Transverse colon (tissue), 4 donors: ENCODE results near the gene CEP162.

ENCODE experiments used
- EP300 ChIP-seq: sonication (generic); formaldehyde crosslinking; IDR thresholded peaks from one replicate; pipeline ENCODE4 v1.6.1; 2017; ENCODE audit warnings: antibody characterized with exemption, low read depth
- POLR2A ChIP-seq: fragments of 450-650 bp; IDR thresholded peaks from one replicate; pipeline ENCODE4 v1.6.1; 2016; ENCODE audit warnings: antibody characterized with exemption, mild to moderate bottlenecking, moderate library complexity
- POLR2AphosphoS5 ChIP-seq, 3 donors: sonication (generic); formaldehyde crosslinking; IDR thresholded peaks; one replicate each; pipeline ENCODE4 v1.6.1; 2016; ENCODE audit warnings: antibody characterized with exemption in 3 of 3
- TF ChIP-seq, protein P1 (sequence below), 5 experiments: fragments of 200-600 bp in 3 of 5; fragments of 450-650 bp in 2 of 5; sonication (generic) in 3 of 5; IDR thresholded peaks; 1 replicate in 2 of 5; 2 replicates in 3 of 5; pipeline ENCODE4 v1.5.1; 2016 to 2017; ENCODE audit warnings: antibody characterized with exemption in 5 of 5, inconsistent platforms in 3 of 5, mild to moderate bottlenecking in 2 of 5, moderate library complexity in 1 of 5

DNA sequence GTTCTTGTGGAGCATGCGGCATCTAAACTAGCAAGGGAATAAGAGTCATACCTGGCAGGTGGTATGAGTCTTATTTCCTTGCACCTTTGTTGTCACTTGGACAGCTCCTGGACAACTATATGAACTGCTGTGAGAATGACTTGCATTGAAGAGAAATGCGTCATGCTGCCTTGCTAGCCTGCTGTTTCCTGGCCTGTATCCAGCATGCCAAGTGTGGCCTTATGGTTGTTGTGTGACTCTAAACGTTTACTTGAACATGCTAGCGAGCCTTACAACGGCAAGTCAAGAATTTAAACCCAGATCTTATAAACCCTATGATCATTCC is 90.4 kb downstream of the CEP162 start:
- no peak for TF ChIP-seq POLR2A
- no peak for TF ChIP-seq POLR2AphosphoS5 (IDR thresholded peaks at IDR 0.05)
- no peak for TF ChIP-seq EP300
- TF ChIP-seq, protein P1, sequence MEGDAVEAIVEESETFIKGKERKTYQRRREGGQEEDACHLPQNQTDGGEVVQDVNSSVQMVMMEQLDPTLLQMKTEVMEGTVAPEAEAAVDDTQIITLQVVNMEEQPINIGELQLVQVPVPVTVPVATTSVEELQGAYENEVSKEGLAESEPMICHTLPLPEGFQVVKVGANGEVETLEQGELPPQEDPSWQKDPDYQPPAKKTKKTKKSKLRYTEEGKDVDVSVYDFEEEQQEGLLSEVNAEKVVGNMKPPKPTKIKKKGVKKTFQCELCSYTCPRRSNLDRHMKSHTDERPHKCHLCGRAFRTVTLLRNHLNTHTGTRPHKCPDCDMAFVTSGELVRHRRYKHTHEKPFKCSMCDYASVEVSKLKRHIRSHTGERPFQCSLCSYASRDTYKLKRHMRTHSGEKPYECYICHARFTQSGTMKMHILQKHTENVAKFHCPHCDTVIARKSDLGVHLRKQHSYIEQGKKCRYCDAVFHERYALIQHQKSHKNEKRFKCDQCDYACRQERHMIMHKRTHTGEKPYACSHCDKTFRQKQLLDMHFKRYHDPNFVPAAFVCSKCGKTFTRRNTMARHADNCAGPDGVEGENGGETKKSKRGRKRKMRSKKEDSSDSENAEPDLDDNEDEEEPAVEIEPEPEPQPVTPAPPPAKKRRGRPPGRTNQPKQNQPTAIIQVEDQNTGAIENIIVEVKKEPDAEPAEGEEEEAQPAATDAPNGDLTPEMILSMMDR (IDR thresholded peaks at IDR 0.05): no peak
